HG02884 (cell line): ENCODE measurements around the gene CTNNA3.

Source experiments
- ATAC-seq: cut with Tn5 transposase; IDR thresholded peaks from one replicate; pipeline ENCODE4 v1.9.1; 2021; ENCODE audit warnings: mild to moderate bottlenecking, moderate library complexity; ENCODE audit not compliant: unreplicated experiment

CTNNA3 gene

DNA sequence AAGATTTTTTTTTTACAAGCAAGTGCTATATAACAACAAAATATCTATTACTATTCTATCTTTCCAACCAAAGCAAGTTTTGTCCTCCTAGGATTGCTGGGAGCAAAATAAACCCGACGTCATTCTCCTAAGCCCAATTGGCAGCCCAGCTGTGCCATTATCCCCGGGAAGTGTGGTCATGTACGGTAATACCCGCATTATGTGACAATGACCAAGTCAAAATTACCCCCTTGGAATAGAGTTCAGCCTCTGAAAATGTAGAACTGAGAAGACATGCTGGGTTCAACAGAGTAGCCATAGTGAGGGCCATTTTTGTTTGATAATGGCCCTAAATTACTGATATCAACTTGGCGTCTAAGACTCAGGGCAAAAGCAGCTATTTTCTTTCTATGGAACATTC is 554.7 kb downstream of the CTNNA3 start:
- ATAC-seq, result no peak

- no peak for ATAC-seq
Observed at GRCh38 chr10:67140641-67141040, 555.4 kb downstream of the CTNNA3 start.

DNA sequence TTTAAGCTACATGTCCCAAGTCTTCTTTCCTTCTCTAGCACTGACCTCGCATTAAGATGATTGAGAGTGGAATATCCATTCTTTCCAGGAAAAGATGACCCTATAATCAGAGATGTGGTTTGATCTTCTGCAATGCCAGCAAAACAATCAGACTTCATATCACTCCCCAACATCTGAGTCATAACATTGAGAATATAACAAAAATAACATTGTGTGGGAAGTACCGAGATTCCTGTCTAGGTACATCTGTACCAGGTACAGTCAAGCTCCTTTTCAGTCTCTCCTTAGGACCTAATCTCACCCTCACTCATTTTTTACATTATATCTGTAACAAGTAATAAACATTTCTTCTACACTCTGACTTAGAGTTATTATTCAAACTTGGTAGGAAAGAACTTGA is 568.6 kb downstream of the CTNNA3 start:
- ATAC-seq, result no peak

DNA sequence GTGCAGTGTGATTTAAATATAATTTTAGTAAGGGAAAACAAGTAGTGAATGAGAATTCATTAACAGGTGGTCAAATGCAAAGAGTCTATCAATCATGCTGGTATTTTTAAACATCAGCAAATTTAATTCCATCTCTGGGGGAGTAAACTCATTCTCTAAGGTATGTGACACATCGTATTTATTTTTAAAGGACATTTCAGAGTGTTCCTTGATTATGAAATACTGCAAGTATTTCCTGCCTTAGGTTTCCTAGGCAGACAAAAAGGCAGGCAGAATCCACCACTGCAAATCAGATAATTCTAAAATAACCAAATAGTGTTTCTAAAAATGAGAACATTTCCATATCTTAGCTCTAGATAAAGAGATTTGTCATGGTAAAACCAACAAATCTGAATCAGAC is 576.3 kb downstream of the CTNNA3 start:
- ATAC-seq, result no peak

DNA sequence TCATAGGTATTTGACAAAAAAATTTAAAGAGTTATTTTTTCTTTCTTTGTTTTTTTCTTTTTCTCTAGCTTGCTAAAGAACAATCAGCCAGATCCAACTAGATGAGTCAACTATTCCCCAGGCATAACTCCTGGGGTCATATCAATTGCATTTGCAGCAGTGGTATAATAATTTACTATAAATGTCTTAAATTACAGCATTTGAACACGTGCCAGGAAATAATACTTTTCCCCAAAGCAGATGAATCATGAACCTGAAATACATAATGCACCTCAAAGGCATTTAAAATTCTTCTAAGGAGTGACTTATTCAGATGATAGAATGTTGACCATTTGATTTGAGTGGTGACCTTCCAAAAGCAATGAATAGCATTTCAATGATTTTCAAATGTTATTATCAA is 580.0 kb downstream of the CTNNA3 start:
- ATAC-seq, result no peak

DNA sequence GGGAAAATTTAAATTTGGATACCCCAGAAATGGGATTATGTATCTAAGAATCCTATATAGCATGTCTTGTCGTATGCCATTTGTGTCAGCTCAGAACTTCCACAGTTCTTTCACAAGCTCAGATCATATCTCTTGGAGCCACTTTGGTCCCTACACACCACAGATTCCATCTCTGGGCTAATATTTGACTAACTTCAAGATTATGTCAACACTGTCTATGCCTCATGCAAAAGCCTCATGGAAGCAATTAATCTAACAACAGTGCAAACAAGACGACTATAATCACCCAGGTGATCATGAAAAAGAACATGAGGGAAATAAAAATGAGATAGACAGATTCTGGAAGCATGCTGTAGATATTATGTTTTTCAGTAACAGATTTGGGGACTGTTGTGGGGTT is 581.0 kb downstream of the CTNNA3 start:
- no peak for ATAC-seq

DNA sequence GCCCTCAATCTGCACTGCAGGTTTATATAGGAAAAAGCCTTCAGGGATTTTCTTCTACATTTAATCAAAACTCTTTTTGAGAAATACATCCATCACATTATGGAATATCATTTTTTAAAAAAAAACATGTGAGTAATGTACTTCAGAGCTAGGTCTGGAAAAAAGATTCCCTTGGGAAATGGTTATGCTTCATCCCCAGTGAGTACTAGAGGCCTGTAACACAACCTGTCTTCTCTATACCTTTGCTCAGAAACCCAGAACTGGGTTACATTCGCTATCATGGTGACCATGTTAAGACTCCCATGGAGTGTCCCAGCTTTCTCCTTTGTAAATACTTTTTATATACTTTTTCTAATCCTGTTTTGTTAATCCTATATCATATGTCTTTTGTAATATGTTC is 583.2 kb downstream of the CTNNA3 start:
- no peak for ATAC-seq

DNA sequence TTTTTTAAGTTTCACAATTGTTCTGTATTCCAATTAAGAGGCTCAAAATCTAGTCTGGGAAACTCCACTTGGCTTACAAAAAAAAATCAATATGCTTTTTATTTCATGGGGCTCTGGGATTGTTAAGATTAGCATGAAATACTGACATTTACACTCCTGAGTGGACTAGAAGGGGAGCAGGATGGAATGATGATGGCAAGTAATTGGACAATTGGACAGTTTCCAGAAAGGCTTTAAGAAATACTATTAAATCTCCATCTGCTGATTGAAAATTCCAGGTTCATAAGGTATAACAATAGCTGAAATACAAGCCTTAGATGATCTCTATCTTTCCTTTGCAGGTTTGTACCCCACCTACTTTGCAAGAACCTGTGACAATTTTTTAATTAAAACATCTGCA is 585.7 kb downstream of the CTNNA3 start:
- ATAC-seq, result no peak

- ATAC-seq, result no peak
Observed at GRCh38 chr10:67107670-67108069, 588.3 kb downstream of the CTNNA3 start.

DNA sequence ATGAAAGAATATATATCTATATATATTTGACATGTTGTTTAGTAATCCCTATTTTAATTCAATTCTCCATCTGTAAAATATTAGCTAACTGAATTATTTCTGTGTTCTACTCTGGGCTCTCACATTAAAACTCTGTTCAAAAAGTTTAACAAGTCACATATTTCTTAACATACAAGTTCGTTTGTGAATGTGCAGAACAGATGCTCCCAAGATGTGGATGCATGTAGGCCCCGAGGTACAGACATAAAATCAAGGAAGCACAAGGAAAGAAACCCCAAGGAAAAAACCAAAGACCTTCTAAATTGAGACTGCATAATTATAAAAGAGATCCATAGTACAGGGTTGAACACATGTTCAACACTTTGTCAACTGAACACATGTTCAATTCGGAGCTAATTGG is 595.0 kb downstream of the CTNNA3 start:
- no peak for ATAC-seq

- no peak for ATAC-seq
Observed at GRCh38 chr10:67098461-67098860, 597.5 kb downstream of the CTNNA3 start.

- no peak for ATAC-seq
Observed at GRCh38 chr10:67095531-67095930, 600.5 kb downstream of the CTNNA3 start.

DNA sequence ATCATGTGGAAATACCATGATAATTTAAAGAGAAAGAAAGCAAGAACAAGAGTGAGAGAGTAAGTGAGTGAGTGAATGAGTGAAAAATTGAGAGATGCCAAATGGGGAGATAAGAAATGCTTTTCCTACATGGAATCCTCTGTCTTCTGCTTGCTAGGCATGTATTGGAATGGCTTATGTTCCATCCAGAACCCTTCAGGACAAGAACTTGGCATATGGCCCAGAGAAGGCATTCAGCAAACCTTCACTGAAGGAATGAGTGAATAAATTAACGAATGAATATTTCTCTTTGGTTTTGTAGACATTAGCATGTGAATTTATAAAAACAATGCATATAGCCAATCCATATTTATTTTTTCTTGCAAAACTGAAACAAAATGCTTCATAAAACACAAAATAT is 608.0 kb downstream of the CTNNA3 start:
- no peak for ATAC-seq

DNA sequence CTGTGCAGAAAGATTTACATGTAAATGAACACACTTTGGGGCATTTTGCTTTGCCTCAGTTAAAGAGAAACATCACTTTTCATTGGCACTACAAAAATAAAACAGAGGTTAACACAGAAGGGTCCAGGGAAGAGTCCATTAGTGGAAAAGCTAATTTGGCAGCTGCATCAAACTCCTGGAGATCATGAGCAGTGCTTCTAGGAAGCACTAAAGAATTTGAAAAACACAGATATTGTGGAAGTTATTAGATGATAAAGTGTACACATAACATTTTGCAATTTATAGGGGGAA is 608.9 kb downstream of the CTNNA3 start:
- no peak for ATAC-seq

- no peak for ATAC-seq
Observed at GRCh38 chr10:67086327-67087134, 609.5 kb downstream of the CTNNA3 start.

- ATAC-seq, result no peak
Observed at GRCh38 chr10:67079126-67079525, 616.9 kb downstream of the CTNNA3 start.

- no peak for ATAC-seq
Observed at GRCh38 chr10:67077376-67077775, 618.6 kb downstream of the CTNNA3 start.

DNA sequence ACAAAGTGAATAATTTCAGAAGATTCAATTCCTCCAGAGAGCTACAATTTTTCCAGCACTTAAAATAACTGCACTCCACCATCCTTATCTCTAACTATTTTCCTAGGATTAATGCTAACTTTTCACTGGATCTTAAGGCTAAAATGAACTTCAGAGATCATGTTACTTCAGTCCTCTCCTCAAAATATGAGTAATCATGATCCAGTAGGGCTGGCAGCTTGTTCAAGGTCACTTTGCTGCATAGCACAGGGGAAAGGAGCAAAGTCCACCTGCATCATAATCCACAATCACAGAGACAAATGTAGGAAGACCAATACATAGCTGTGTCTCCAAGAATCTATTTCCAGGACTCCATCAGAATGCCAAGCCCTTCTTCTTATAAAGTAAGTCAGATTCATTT is 619.9 kb downstream of the CTNNA3 start:
- ATAC-seq, result no peak

GRCh38 chr10:67075491-67075971 is 620.5 kb downstream of the CTNNA3 start:
- no peak for ATAC-seq

- no peak for ATAC-seq
Observed at GRCh38 chr10:67072654-67073053, 623.3 kb downstream of the CTNNA3 start.

GRCh38 chr10:67050415-67050814 is 645.6 kb downstream of the CTNNA3 start:
- no peak for ATAC-seq

- no peak for ATAC-seq
Observed at GRCh38 chr10:67049988-67050387, 646.0 kb downstream of the CTNNA3 start.

- ATAC-seq, result no peak
Observed at GRCh38 chr10:67046507-67046906, 649.5 kb downstream of the CTNNA3 start.
